K562 (cell line): ENCODE results near the gene LMNA. TPM values are rescaled to one million over a fixed set of nuclear protein-coding genes. Genes with fewer than 3 reads are reported as not detected.

ENCODE experiments used
- JUND ChIP-seq, 2 experiments: IDR thresholded peaks; 2 replicates in 1 of 2; 3 replicates in 1 of 2; pipeline ENCODE4 v1.6.1; 2011; ENCODE audit warnings: borderline replicate concordance in 2 of 2, low read depth in 2 of 2, low read length in 2 of 2, improper control_type of control experiment in 1 of 2, missing biosample characterization in 1 of 2, missing genetic modification characterization in 1 of 2, missing genetic modification reagents in 1 of 2
- KDM5B ChIP-seq: fragments of 200-600 bp; sonication (generic); IDR thresholded peaks from 2 replicates; pipeline ENCODE4 v1.6.1; 2012; ENCODE audit warnings: low read depth, mild to moderate bottlenecking, moderate library complexity, low read length, control low read depth, inconsistent platforms; ENCODE audit not compliant: insufficient replicate concordance
- KLF6 ChIP-seq: fragments of 250-450 bp; sonication (Bioruptor Pico); IDR thresholded peaks from 2 replicates; pipeline ENCODE4 v1.4.0; 2020; ENCODE audit warnings: mild to moderate bottlenecking, moderate library complexity, borderline replicate concordance
- NCOA1 ChIP-seq: fragments of 450-650 bp; IDR thresholded peaks from 2 replicates; pipeline ENCODE4 v1.6.1; 2016; ENCODE audit warnings: low read depth
- RCOR1 ChIP-seq, 2 experiments: IDR thresholded peaks; 2 replicates each; pipeline ENCODE4 v1.6.1; 2012; ENCODE audit warnings: low read depth in 2 of 2, low read length in 2 of 2, borderline replicate concordance in 1 of 2, improper control_type of control experiment in 1 of 2
- SAP30 ChIP-seq: fragments of 200-600 bp; sonication (generic); IDR thresholded peaks from 2 replicates; pipeline ENCODE4 v1.6.1; 2012; ENCODE audit warnings: borderline replicate concordance, low read depth, mild to moderate bottlenecking, moderate library complexity, low read length, control low read depth, inconsistent platforms; ENCODE audit not compliant: insufficient read depth, poor library complexity, severe bottlenecking
- SFPQ ChIP-seq: fragments of 200-400 bp; formaldehyde crosslinking; IDR thresholded peaks from 2 replicates; pipeline ENCODE4 v1.6.1; 2017; ENCODE audit warnings: mild to moderate bottlenecking, low read depth, low read length, moderate library complexity
- ZKSCAN1 ChIP-seq: fragments of 150-350 bp; IDR thresholded peaks from 2 replicates; pipeline ENCODE4 v1.6.1; 2016; ENCODE audit warnings: low read depth, low read length
- ZMIZ1 ChIP-seq, 2 experiments: fragments of 150-350 bp in 1 of 2; IDR thresholded peaks; 2 replicates each; pipeline ENCODE4 v1.6.1; 2012 to 2016; ENCODE audit warnings: low read depth in 2 of 2, low read length in 2 of 2, mild to moderate bottlenecking in 1 of 2, moderate library complexity in 1 of 2
- polyA plus RNA-seq, 8 experiments: library from polyadenylated mRNA; depleted of rRNA in 4 of 8; stranded (reverse) in 5 of 8; unstranded in 3 of 8; fragments of >200 nt; fragmentation: Nextera tagmentation in 2 of 8; fragmentation: Illumina TruSeq in 1 of 8; extraction: Ambion mirVana in 2 of 8; extraction: Trizol in 1 of 8; gene quantifications; 2 replicates each; pipeline versions ENCODE4 v1.2.1 to v1.2.3, GENCODE V29; 2011 to 2014; ENCODE audit warnings: inconsistent platforms in 1 of 8, missing spikeins in 1 of 8
- total RNA-seq, 7 experiments: library from RNA; depleted of rRNA in 6 of 7; stranded (reverse); fragments of >200 nt in 6 of 7; fragmentation: Illumina TruSeq in 2 of 7; extraction: Trizol in 2 of 7; gene quantifications; 2 replicates each; pipeline versions ENCODE4 v1.2.1 to v1.2.3, GENCODE V29; 2011 to 2021; ENCODE audit warnings: low replicate concordance in 1 of 7
- TF ChIP-seq, protein P1 (sequence below): fragments of 200-800 bp; sonication (Bioruptor generic); IDR thresholded peaks from 2 replicates; pipeline ENCODE4 v1.6.1; 2017; ENCODE audit warnings: missing genetic modification characterization, missing compliant biosample characterization
- TF ChIP-seq, protein P2 (sequence below): fragments of 450-650 bp; conservative IDR thresholded peaks from 2 replicates; pipeline ENCODE4 v1.6.1; 2016; ENCODE audit warnings: missing genetic modification characterization, low read depth, mild to moderate bottlenecking, control low read depth, missing compliant biosample characterization
- TF ChIP-seq, protein P3 (sequence below): fragments of 200-800 bp; sonication (Bioruptor generic); IDR thresholded peaks from 2 replicates; pipeline ENCODE4 v1.6.1; 2017; ENCODE audit warnings: missing genetic modification characterization, missing compliant biosample characterization

Gene LMNA
- total and polyA plus RNA-seq, 9 of the 15 experiments (the other 6 are each of a cell fraction or from before 2014, with no cell fraction given) = 1.00 to 347 (median 88.2) TPM

- TF ChIP-seq ZMIZ1 (IDR thresholded peaks at IDR 0.05; ENCODE audit: low read depth in 2 of 2, low read length in 2 of 2) = 0 out of 4 replicates have a peak, but pooled peaks of 1 of the 2 experiments have one; percentile 41
- peak; percentile 68; the same call in 1 of the 2 replicates for TF ChIP-seq JUND (IDR thresholded peaks at IDR 0.05; ENCODE audit: borderline replicate concordance, low read depth, low read length)
- peak; percentile 28; the same call in 1 of the 3 replicates for TF ChIP-seq JUND (tag; IDR thresholded peaks at IDR 0.05; ENCODE audit: borderline replicate concordance, low read depth, low read length)
- TF ChIP-seq, protein P1, sequence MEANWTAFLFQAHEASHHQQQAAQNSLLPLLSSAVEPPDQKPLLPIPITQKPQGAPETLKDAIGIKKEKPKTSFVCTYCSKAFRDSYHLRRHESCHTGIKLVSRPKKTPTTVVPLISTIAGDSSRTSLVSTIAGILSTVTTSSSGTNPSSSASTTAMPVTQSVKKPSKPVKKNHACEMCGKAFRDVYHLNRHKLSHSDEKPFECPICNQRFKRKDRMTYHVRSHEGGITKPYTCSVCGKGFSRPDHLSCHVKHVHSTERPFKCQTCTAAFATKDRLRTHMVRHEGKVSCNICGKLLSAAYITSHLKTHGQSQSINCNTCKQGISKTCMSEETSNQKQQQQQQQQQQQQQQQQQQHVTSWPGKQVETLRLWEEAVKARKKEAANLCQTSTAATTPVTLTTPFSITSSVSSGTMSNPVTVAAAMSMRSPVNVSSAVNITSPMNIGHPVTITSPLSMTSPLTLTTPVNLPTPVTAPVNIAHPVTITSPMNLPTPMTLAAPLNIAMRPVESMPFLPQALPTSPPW (CRISPR knock-in tag) = peak; percentile 51; the same call in 1 of the 2 replicates
- 0 out of 2 replicates have a peak, but pooled peaks have one; percentile 41 for TF ChIP-seq ZKSCAN1
- no peak for TF ChIP-seq SAP30
- peak in 1 of 2 experiments; percentile 37; a peak in 1 of 4 replicates for TF ChIP-seq RCOR1 (IDR thresholded peaks at IDR 0.05; ENCODE audit: borderline replicate concordance in 1 of 2, low read depth in 2 of 2, low read length in 2 of 2)
- no peak for TF ChIP-seq SFPQ
- TF ChIP-seq KLF6 (CRISPR knock-in tag) = peak; percentile 93
- TF ChIP-seq KDM5B = no peak
- no peak for TF ChIP-seq NCOA1
- TF ChIP-seq, protein P2, sequence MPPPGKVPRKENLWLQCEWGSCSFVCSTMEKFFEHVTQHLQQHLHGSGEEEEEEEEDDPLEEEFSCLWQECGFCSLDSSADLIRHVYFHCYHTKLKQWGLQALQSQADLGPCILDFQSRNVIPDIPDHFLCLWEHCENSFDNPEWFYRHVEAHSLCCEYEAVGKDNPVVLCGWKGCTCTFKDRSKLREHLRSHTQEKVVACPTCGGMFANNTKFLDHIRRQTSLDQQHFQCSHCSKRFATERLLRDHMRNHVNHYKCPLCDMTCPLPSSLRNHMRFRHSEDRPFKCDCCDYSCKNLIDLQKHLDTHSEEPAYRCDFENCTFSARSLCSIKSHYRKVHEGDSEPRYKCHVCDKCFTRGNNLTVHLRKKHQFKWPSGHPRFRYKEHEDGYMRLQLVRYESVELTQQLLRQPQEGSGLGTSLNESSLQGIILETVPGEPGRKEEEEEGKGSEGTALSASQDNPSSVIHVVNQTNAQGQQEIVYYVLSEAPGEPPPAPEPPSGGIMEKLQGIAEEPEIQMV (tag) = no peak
- TF ChIP-seq, protein P3, sequence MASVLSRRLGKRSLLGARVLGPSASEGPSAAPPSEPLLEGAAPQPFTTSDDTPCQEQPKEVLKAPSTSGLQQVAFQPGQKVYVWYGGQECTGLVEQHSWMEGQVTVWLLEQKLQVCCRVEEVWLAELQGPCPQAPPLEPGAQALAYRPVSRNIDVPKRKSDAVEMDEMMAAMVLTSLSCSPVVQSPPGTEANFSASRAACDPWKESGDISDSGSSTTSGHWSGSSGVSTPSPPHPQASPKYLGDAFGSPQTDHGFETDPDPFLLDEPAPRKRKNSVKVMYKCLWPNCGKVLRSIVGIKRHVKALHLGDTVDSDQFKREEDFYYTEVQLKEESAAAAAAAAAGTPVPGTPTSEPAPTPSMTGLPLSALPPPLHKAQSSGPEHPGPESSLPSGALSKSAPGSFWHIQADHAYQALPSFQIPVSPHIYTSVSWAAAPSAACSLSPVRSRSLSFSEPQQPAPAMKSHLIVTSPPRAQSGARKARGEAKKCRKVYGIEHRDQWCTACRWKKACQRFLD (CRISPR knock-in tag) = no peak
Measured at GRCh38 chr1:156096640-156097391, 17.7 kb upstream of the LMNA start (continued).
